Measurements from ENCODE around the gene AHCYL1.
A peak's percentile ranks its signal among the peaks of the same experiment; 100 is the strongest.
"Not testable (repeated sequence)": the region's sequence is repeated elsewhere in the genome, so short reads cannot be mapped to it uniquely, and the experiment has no call there.

AHCYL1 gene

GRCh38 chr1:110002695-110003094, 18.1 kb downstream of the AHCYL1 start:
- no peak for DNase-seq (ENCODE audit: low read depth)

GRCh38 chr1:110003747-110004428, 19.3 kb downstream of the AHCYL1 start:
- peak; percentile 29 for DNase-seq (ENCODE audit: low read depth)

GRCh38 chr1:110004583-110004982, 20.0 kb downstream of the AHCYL1 start:
- no peak for DNase-seq (ENCODE audit: low read depth)

- DNase-seq (ENCODE audit: low read depth) = no peak
Measured at GRCh38 chr1:110005971-110006370, 21.4 kb downstream of the AHCYL1 start.

DNA sequence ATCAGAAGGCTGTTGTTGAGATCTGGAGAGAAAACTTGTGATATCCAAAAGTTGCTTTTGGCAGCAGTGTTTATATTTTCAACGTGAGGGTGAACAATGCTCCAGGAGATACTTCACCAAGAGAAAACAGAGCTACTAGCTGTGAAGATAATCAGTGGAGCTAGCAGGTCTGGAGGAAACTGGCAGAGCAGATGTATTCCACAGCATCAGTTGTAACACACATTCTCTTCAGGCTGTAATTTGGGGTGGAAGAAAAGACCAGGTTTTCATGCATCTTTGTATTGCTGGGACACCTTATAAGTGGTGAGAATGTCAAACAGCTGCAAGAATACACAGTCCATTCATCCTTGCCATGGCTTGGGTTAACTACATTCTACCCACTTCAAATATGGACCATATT, 22.0 kb downstream of the AHCYL1 start:
- DNase-seq (ENCODE audit: low read depth) = no peak

GRCh38 chr1:110007046-110007830, 22.7 kb downstream of the AHCYL1 start:
- no peak for DNase-seq (ENCODE audit: low read depth)

- no peak for DNase-seq (ENCODE audit: low read depth)
Measured at GRCh38 chr1:110008971-110009565, 24.5 kb downstream of the AHCYL1 start.

- no peak for DNase-seq (ENCODE audit: low read depth)
Measured at GRCh38 chr1:110011527-110012041, 27.0 kb downstream of the AHCYL1 start.

- DNase-seq (ENCODE audit: low read depth) = no peak
Measured at GRCh38 chr1:110012100-110012780, 27.7 kb downstream of the AHCYL1 start.

DNA sequence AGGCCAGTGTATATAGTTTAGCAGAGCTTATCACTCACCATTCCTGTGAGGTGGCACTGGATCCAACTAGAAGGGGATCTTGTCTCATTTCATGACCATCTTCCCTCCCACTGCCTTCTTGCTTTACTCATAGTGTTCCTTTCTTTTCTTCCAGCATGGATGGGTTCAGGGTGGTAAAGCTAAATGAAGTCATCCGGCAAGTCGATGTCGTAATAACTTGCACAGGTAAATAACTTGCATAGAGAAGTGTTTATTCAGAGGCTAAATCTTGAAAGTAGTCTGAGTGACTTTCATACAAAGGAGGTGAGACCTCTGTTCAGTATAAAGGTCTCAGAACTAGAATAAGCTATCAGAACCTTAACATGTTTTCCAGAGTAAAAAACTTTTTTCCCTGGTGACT, 33.2 kb downstream of the AHCYL1 start:
- DNase-seq (ENCODE audit: low read depth) = no peak

DNA sequence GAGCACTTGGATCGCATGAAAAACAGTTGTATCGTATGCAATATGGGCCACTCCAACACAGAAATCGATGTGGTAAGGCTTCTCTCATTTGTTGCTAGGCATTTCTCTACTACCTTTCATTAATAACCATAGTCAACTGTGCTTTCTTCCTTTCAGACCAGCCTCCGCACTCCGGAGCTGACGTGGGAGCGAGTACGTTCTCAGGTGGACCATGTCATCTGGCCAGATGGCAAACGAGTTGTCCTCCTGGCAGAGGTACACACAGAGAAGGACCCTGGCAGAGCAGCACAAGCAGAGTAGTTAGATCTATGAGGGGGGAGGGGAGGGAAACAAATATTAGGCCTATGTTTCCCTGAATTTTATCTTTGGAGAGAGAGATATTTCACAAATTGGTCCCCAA, 33.8 kb downstream of the AHCYL1 start:
- DNase-seq (ENCODE audit: low read depth) = no peak

DNA sequence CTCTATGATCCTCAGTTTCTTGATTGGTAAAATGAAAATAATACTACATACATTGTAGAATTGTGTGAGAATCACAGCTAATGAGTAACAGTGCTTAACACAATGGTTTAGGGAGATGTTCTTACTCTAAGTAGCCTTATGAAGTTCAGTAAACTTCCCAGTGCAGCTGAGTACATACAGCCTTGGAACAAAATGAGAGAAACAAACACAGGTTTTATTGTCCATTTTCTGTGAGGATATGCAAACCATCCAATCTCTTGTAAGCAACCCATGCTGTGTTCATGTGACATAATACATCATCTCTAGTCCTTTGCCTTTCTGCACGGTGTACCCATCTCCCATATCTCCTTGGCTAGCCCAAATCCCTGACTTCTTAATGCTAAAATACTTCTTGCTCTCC, 35.2 kb downstream of the AHCYL1 start:
- DNase-seq (ENCODE audit: low read depth) = no peak

DNA sequence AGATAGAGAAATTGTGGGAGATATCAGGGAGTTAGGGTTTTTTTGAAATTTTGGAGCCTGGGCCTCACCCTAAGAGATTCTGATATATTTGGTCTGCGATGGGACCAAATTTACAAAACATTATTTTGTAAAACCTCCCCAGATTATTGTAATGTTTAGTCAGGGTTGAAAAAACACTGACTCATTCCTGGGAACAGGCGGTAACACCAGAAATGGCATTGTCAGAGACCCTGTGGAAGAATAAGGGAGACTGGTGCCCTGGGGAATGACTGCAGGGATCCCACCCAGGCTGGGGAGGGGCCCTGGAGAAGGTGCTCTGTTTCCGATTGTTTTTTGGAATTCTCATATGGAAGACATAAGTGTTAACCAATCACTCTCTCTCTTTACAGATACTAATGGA, 36.7 kb downstream of the AHCYL1 start:
- no peak for DNase-seq (ENCODE audit: low read depth)

GRCh38 chr1:110024613-110025012, 40.0 kb downstream of the AHCYL1 start:
- DNase-seq (ENCODE audit: low read depth) = no peak

GRCh38 chr1:110030687-110031086, 46.1 kb downstream of the AHCYL1 start:
- DNase-seq (ENCODE audit: low read depth) = not testable (repeated sequence)

DNA sequence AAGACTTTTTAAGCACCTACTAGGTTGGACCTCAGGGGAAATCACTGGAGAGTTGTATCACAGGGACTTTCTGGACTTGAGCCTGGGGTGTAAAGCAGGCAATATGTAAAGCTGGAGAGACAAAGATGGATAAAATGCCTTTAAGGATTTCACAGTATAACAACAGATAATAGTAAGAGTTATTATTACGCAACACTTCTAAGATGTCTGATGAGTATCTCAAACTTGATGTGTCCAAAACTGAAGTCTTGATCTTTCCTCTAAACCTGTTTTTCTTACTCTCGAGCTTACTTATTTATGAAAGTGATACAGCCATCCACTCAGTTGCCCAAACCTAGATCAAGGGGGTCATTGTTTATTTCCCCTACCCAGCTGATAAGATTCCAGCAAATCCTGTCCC, 47.8 kb downstream of the AHCYL1 start:
- DNase-seq (ENCODE audit: low read depth) = no peak

- DNase-seq (ENCODE audit: low read depth) = no peak
Measured at GRCh38 chr1:110033421-110033820, 48.9 kb downstream of the AHCYL1 start.

DNA sequence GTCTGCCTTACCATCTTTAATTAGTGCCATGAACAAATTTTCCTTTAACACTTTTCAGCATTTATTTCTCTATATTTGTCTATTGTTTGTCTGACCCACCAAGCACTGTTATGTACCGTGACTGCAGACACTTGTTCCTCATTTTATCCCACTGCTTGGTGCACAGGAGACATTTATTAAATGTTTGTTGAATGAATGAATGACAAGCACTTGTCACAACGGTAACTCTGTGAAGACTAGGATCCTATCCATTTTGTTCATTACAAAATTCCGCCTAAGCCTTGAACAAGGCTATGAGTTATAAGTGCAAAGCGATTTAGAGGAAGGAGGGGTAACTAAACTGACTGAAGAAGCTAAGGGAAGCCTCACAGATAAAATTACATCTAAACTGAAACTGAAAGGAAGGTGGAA, 49.5 kb downstream of the AHCYL1 start:
- no peak for DNase-seq (ENCODE audit: low read depth)

DNA sequence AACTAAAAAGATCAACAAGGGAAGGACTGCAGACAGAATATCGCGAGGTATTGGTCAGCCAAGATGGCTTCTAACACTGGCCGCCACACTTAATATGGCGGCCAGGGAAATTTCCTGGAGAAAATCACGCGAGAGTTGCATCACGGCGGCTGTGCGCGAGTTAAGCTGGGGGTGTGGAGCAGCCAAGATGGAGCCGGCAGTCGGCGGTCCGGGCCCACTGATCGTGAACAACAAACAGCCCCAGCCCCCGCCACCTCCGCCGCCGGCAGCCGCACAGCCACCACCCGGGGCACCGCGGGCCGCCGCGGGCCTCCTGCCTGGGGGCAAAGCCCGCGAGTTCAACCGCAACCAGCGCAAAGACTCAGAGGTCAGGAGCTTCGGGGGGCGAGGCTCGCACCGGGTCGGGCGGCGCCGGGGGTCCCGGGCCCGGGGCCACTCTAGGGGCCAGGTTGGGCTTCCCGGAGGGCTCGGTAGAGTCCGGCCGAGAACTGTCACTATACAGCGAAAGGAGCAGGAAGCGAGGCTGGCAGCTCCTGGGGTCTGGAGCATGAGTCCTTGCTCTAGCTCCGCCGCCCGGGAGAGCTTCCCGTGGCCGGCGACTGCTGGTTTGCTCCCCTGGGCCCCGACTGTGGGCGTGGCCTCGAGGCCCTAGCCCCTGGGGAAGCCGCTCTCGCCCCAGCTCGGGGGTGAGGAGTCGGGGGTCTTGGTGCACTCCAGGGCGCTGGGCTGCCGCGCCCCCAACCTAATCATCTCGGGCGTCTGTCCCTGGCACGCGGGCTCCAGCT, 50.1 kb downstream of the AHCYL1 start, which contains the start of gene STRIP1:
Gene STRIP1 (plus strand): TSS at position 174 of the 785 bp plus-strand sequence. CDS start 14 bp downstream, at position 188.
- peak; percentile 85 for DNase-seq (ENCODE audit: low read depth)

GRCh38 chr1:110035236-110035752, 50.7 kb downstream of the AHCYL1 start:
- DNase-seq (ENCODE audit: low read depth) = no peak

DNA sequence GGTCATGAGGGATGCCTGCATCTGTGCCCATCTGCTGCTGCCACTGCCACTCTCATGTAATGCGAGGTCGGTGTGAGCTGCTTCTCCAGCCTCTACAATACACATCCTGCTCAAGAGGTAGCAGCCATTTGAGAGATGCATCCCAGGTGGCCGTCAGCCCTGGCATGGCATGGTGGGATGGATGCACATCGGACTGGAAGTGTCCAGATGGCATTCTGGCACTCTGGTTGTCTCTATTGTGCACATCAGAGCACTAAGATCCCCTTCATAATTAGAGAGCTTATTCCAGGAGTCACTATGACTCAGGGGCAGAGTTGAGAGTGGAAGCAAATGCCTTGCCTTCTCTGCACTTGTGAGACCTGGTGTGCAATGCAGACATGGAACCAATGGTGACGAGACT, 53.7 kb downstream of the AHCYL1 start:
- DNase-seq (ENCODE audit: low read depth) = no peak

All from activated T-cell treated with anti-CD3 and anti-CD28 coated beads for 48 hours (primary cell).